ENCODE results near the gene ADAMTS6.

ADAMTS6 gene

GRCh38 chr5:65150599-65151304 is 331.0 kb downstream of the ADAMTS6 start:
- no peak for DNase-seq (ENCODE audit: low read depth, low spot score)

- DNase-seq (ENCODE audit: low read depth, low spot score) = no peak
Observed at GRCh38 chr5:65149827-65150226, 331.9 kb downstream of the ADAMTS6 start.

GRCh38 chr5:65144136-65144871 is 337.4 kb downstream of the ADAMTS6 start:
- DNase-seq (ENCODE audit: low read depth, low spot score) = no peak

GRCh38 chr5:65142511-65143011 is 339.2 kb downstream of the ADAMTS6 start:
- DNase-seq (ENCODE audit: low read depth, low spot score) = no peak

GRCh38 chr5:65142016-65142415 is 339.7 kb downstream of the ADAMTS6 start:
- DNase-seq (ENCODE audit: low read depth, low spot score) = no peak

GRCh38 chr5:65141493-65141892 is 340.2 kb downstream of the ADAMTS6 start:
- DNase-seq (ENCODE audit: low read depth, low spot score) = no peak

- peak; percentile 75 for DNase-seq (ENCODE audit: low read depth, low spot score)
Observed at GRCh38 chr5:65137631-65138030, 344.1 kb downstream of the ADAMTS6 start.

GRCh38 chr5:65133477-65134110 is 348.1 kb downstream of the ADAMTS6 start:
- no peak for DNase-seq (ENCODE audit: low read depth, low spot score)

GRCh38 chr5:65132386-65132785 is 349.3 kb downstream of the ADAMTS6 start:
- no peak for DNase-seq (ENCODE audit: low read depth, low spot score)

- no peak for DNase-seq (ENCODE audit: low read depth, low spot score)
Observed at GRCh38 chr5:65128226-65128625, 353.5 kb downstream of the ADAMTS6 start.

- no peak for DNase-seq (ENCODE audit: low read depth, low spot score)
Observed at GRCh38 chr5:65127161-65127901, 354.4 kb downstream of the ADAMTS6 start.

- DNase-seq (ENCODE audit: low read depth, low spot score) = no peak
Observed at GRCh38 chr5:65126542-65127069, 355.1 kb downstream of the ADAMTS6 start.

- DNase-seq (ENCODE audit: low read depth, low spot score) = no peak
Observed at GRCh38 chr5:65125591-65126541, 355.9 kb downstream of the ADAMTS6 start.

GRCh38 chr5:65121880-65122436 is 359.8 kb downstream of the ADAMTS6 start:
- no peak for DNase-seq (ENCODE audit: low read depth, low spot score)

GRCh38 chr5:65120371-65120967 is 361.3 kb downstream of the ADAMTS6 start:
- DNase-seq (ENCODE audit: low read depth, low spot score) = no peak

GRCh38 chr5:65117525-65117924 is 364.2 kb downstream of the ADAMTS6 start:
- no peak for DNase-seq (ENCODE audit: low read depth, low spot score)

GRCh38 chr5:65113771-65114170 is 367.9 kb downstream of the ADAMTS6 start:
- DNase-seq (ENCODE audit: low read depth, low spot score) = no peak

GRCh38 chr5:65111961-65112658 is 369.6 kb downstream of the ADAMTS6 start:
- DNase-seq (ENCODE audit: low read depth, low spot score) = no peak
